GM12874 (cell line): Measurements from ENCODE around the gene SSBP2.
A peak's percentile ranks its signal among the peaks of the same experiment; 100 is the strongest.

Experiments used
- TF ChIP-seq, protein P1 (sequence below): IDR thresholded peaks from 2 replicates; pipeline ENCODE4 v1.5.1; 2011; ENCODE audit warnings: low read depth, mild to moderate bottlenecking, control low read depth, low read length, moderate library complexity; ENCODE audit not compliant: insufficient read depth

Gene SSBP2

DNA sequence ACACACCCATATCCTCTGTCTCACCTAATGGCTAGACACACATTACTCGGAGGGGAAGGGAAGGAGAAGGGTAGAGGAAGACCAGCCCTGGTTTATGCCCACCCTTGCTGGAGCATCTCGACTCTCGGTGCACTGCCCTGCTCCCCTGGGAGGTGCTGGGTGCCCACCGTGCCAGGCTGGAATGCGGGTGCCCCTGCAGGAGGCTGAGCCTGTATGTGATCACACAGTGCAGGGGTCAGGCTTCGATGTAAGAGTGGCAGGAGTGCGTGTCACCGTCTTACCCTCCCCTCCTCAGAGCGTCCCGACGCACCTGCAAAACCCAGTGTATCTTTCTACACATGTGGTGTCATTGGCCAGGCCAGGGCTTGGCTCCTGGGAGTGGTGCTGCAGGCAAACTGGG, 349.6 kb downstream of the SSBP2 start:
- TF ChIP-seq, protein P1, sequence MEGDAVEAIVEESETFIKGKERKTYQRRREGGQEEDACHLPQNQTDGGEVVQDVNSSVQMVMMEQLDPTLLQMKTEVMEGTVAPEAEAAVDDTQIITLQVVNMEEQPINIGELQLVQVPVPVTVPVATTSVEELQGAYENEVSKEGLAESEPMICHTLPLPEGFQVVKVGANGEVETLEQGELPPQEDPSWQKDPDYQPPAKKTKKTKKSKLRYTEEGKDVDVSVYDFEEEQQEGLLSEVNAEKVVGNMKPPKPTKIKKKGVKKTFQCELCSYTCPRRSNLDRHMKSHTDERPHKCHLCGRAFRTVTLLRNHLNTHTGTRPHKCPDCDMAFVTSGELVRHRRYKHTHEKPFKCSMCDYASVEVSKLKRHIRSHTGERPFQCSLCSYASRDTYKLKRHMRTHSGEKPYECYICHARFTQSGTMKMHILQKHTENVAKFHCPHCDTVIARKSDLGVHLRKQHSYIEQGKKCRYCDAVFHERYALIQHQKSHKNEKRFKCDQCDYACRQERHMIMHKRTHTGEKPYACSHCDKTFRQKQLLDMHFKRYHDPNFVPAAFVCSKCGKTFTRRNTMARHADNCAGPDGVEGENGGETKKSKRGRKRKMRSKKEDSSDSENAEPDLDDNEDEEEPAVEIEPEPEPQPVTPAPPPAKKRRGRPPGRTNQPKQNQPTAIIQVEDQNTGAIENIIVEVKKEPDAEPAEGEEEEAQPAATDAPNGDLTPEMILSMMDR = no peak

DNA sequence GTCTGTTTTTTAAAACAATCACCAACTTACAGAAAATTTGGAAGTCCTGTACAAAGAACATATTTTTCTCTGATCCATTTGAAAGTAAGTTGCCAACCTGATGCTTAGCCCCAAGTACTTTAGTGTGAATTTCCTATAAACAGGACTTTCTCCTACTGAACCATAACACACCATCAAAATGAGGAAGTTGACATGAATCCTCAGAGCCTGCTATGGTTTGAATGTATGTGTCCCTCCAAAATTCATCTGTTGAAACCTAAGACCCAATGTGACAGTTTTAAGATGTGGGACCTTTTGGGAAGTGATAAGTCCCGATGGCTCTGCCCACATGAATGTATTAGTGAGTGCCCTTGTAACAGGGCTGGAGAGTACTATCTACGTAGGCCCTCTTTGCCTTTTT, 350.5 kb downstream of the SSBP2 start:
- TF ChIP-seq, protein P1 = no peak

DNA sequence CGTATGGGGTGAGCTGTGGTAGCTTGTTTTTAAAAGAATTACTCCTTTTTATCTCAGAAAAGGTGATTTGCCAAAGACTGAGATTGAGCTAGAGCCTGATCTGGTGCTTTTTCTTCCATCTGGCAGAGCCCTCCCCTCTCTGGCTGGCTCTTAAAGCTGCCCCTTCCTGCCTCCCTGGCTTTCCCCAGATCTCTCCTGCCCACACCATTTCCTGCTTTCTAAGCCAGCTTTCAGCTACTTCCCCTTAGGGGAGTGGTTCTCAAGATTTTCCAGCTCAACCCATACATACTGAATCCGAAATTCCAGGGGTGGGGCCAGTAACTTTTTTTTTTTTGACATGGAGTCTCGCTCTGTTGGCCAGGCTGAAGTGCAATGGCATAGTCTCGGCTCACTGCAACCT, 352.2 kb downstream of the SSBP2 start:
- TF ChIP-seq, protein P1 = no peak

DNA sequence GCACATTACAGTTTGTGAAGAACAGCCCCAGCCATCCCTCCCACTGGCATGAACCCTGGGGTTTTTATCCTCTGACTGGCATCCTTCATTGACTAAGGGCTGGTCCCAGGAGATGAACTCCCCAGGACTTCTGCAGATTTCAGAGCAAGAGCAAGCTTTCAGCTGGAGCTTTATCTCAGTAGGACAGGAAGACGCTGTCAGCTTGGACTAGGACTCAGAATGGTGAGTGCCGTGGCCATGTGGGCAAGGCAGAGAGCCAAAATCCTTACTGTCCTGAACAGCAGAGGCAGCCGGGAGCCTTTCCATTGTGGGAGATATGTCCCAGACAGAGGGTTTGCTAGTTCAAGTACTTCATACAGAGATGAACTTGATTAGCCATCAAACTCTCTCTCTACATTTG, 353.7 kb downstream of the SSBP2 start:
- TF ChIP-seq, protein P1 = no peak

DNA sequence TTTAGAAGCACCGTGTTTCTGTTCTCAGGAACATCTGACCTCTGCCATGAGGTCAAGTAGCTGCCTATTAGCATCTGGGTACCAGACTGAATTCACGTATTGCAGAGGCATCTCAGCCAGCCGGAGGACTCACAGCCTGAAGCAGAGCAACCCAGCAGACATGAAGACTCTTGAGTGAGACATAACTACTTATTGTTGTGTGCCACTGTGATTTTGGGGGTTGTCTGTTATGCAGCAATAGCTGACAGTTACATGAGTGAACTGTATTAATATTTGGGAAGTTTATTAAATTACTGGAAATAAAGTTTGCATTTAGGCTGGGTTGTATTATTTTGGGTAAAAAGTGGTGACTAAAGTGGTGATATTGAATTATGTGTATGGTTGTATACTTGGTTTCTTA, 355.6 kb downstream of the SSBP2 start:
- TF ChIP-seq, protein P1 = no peak

DNA sequence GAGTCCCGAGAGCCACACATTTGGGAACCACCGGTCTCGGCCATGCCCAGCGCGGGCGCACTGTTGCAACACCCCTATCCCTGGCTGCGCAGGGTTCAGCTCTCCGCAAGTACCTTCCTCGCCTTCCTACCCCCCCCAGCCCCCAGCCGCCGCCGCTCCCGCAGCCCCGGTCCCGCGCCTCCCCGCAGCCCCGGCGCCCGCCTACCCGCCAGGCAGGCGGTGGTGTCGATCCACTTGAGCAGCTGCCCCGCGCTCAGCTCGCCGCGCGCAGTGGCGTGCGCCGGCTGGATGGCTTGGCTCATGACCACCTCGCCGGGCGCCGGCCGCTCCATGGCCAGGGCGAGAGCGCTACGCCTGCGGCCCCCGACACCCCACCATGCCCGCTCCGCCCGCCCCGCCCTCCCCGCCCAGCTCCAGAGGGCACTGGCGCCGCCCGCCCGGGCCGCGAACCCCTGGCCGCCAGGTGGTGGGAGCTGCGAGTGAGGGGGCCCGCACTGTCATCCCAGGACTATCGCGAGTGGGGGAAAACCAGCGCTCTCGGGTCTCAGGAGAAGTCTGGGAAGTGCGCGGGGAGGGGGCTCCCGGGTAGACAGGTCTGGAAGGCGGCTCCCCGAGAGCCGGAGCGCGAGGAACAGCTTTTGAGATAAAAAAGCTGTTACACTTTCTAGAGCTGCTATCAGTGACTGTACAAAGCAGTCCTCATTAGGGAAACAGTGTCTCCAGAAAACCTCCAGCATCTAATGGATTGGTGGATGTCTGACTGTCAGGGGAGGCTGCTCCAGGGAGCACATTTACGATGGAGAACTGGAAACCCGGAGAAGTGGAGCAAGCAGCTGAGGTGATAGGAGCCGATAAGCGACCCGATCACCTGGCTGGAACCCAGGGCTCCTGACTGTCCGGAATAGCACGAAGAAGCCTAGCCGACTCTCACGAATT, 356.8 kb downstream of the SSBP2 start, which contains the start of gene ACOT12:
Gene ACOT12, minus strand, starts transcription at position 352 of the 936 bp plus-strand sequence. Its CDS starts 20 bp downstream, at position 332.
- TF ChIP-seq, protein P1 = no peak

DNA sequence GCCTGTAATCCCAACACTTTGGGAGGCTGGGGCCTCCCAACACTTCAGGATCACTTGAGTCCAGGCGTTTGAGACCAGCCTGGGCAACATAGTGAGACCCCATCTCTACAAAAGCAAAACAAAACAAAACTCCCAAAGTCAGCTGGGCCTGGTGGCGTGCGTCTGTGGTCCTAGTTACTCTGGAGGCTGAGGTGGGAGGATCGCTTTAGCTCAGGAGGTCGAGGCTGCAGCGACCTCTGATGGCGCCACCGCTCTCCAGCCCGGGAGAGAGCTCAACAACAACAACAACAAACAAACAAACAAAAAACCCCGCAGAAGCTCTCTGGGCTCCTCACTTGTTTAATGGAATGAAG, 357.5 kb downstream of the SSBP2 start:
- TF ChIP-seq, protein P1 = 0 out of 2 replicates have a peak, but pooled peaks have one; percentile 5
